Vagina (tissue), 2 donors: ENCODE measurements around the gene BNC2. TPM values are rescaled to one million over a fixed set of nuclear protein-coding genes. Genes with fewer than 3 reads are reported as not detected.
A peak's percentile ranks its signal among the peaks of the same experiment; 100 is the strongest.

Source experiments
- DNase-seq, 2 donors: peaks; one replicate each; pipeline ENCODE4 v3.0.0-alpha.2; 2017; ENCODE audit errors: extremely low spot score in 2 of 2
- H3K27ac ChIP-seq: fragments of 200-600 bp; sonication (generic); one replicate; pipeline ENCODE4 v1.5.1; 2019
- H3K27me3 ChIP-seq: fragments of 200-600 bp; sonication (generic); one replicate; pipeline ENCODE4 v1.5.1; 2019
- H3K36me3 ChIP-seq, 2 donors: fragments of 200-600 bp; sonication (generic); one replicate each; pipeline ENCODE4 v1.5.1; 2017 to 2019
- H3K4me1 ChIP-seq: fragments of 200-600 bp; sonication (generic); one replicate; pipeline ENCODE4 v1.5.1; 2019
- H3K4me3 ChIP-seq, 2 donors: fragments of 200-600 bp; sonication (generic); 1 replicate in 1 of 2; 2 replicates in 1 of 2; pipeline ENCODE4 v1.5.1; 2016 to 2019
- H3K9me3 ChIP-seq: fragments of 200-600 bp; sonication (generic); one replicate; pipeline ENCODE4 v1.5.1; 2019
- CTCF ChIP-seq, 3 experiments: fragments of 450-650 bp in 2 of 3; fragments of 200-600 bp in 1 of 3; sonication (generic) in 1 of 3; IDR thresholded peaks; one replicate each; pipeline ENCODE4 v1.5.1; 2017 to 2019; ENCODE audit warnings: antibody characterized with exemption in 3 of 3, mild to moderate bottlenecking in 2 of 3, moderate library complexity in 2 of 3
- POLR2A ChIP-seq, 2 donors: fragments of 450-650 bp; IDR thresholded peaks; one replicate each; pipeline ENCODE4 v1.6.1; 2017; ENCODE audit warnings: antibody characterized with exemption in 2 of 2, mild to moderate bottlenecking in 2 of 2, moderate library complexity in 2 of 2
- POLR2AphosphoS5 ChIP-seq, 2 donors: sonication (generic); formaldehyde crosslinking; IDR thresholded peaks; one replicate each; pipeline ENCODE4 v1.9.0; 2017; ENCODE audit warnings: antibody characterized with exemption in 2 of 2, mild to moderate bottlenecking in 2 of 2, low read depth in 1 of 2; ENCODE audit not compliant: insufficient read depth in 1 of 2
- intact Hi-C: fragments of 100-400 bp; cut with DNase I; formaldehyde crosslinking; loops from one replicate; pipeline ENCODE4 v1.15.1; 2023
- total RNA-seq: library from RNA; depleted of rRNA; stranded (reverse); fragments of >200 nt; gene quantifications from one replicate; pipeline ENCODE4 v1.2.3, GENCODE V29; 2016

Gene BNC2
- total RNA-seq, 1 donor from 2014 or later, result 33.9 TPM

GRCh38 chr9:16825971-16826625 is 44.4 kb downstream of the BNC2 start:
- H3K27me3 ChIP-seq, result no peaks in the 10 kb centered on the region
- H3K27ac ChIP-seq, result peak overlapping the region; percentile 30
- TF ChIP-seq POLR2AphosphoS5 (IDR thresholded peaks at IDR 0.05; ENCODE audit: insufficient read depth in 1 of 2, low read depth in 1 of 2), result no peak
- TF ChIP-seq POLR2A (IDR thresholded peaks at IDR 0.05), result no peak
- TF ChIP-seq CTCF (IDR thresholded peaks at IDR 0.05), result no peak
- H3K36me3 ChIP-seq, result no peaks in the 10 kb centered on the region
- no peak for DNase-seq
- intact Hi-C loops, result no loop called here
- peaks cover 56% of the 10 kb centered on the region for H3K4me1 ChIP-seq
- no peaks in the 10 kb centered on the region for H3K9me3 ChIP-seq
- no peak overlapping the region for H3K4me3 ChIP-seq

GRCh38 chr9:16825331-16825725 is 45.1 kb downstream of the BNC2 start:
- intact Hi-C loops, result no loop called here
- no peak for DNase-seq
- Histone ChIP-seq H3K27ac (peak overlapping the region; percentile 23), H3K36me3 (no peaks in the 10 kb centered on the region), H3K4me1 (peaks cover 59% of the 10 kb centered on the region), H3K4me3 (no peak overlapping the region), H3K9me3 (no peaks in the 10 kb centered on the region), H3K27me3 (no peaks in the 10 kb centered on the region)
- TF ChIP-seq CTCF (IDR thresholded peaks at IDR 0.05) (no peak), POLR2A (IDR thresholded peaks at IDR 0.05) (no peak)

- no peak for DNase-seq
- Histone ChIP-seq H3K27ac (peak overlapping the region; percentile 23), H3K27me3 (no peaks in the 10 kb centered on the region), H3K9me3 (no peaks in the 10 kb centered on the region), H3K36me3 (no peaks in the 10 kb centered on the region), H3K4me1 (peaks cover 54% of the 10 kb centered on the region), H3K4me3 (no peak overlapping the region)
- intact Hi-C loops, result no loop called here
- TF ChIP-seq POLR2A (IDR thresholded peaks at IDR 0.05) (no peak), CTCF (IDR thresholded peaks at IDR 0.05) (no peak), POLR2AphosphoS5 (IDR thresholded peaks at IDR 0.05; ENCODE audit: insufficient read depth in 1 of 2, low read depth in 1 of 2) (peak in 1 of 2 donors; percentile 72)
These were observed 45.7 kb downstream of the BNC2 start for GRCh38 chr9:16824545-16825330.

GRCh38 chr9:16823906-16824305 is 46.6 kb downstream of the BNC2 start:
- H3K4me1 ChIP-seq, result peaks cover 46% of the 10 kb centered on the region
- intact Hi-C loops, result no loop called here
- H3K4me3 ChIP-seq, result no peak overlapping the region
- H3K36me3 ChIP-seq, result no peaks in the 10 kb centered on the region
- DNase-seq, result no peak
- no peaks in the 10 kb centered on the region for H3K27me3 ChIP-seq
- no peaks in the 10 kb centered on the region for H3K9me3 ChIP-seq
- peak overlapping the region; percentile 23 for H3K27ac ChIP-seq
- TF ChIP-seq CTCF (IDR thresholded peaks at IDR 0.05) (no peak), POLR2AphosphoS5 (IDR thresholded peaks at IDR 0.05; ENCODE audit: insufficient read depth in 1 of 2, low read depth in 1 of 2) (no peak), POLR2A (IDR thresholded peaks at IDR 0.05) (no peak)

- peaks cover 43% of the 10 kb centered on the region for H3K4me1 ChIP-seq
- H3K4me3 ChIP-seq, result no peak overlapping the region
- no peaks in the 10 kb centered on the region for H3K9me3 ChIP-seq
- no peak for DNase-seq
- intact Hi-C loops, result no loop called here
- H3K27me3 ChIP-seq, result no peaks in the 10 kb centered on the region
- TF ChIP-seq POLR2AphosphoS5 (IDR thresholded peaks at IDR 0.05; ENCODE audit: insufficient read depth in 1 of 2, low read depth in 1 of 2) (no peak), POLR2A (IDR thresholded peaks at IDR 0.05) (no peak), CTCF (IDR thresholded peaks at IDR 0.05) (no peak)
- no peaks in the 10 kb centered on the region for H3K36me3 ChIP-seq
- no peak overlapping the region for H3K27ac ChIP-seq
These were observed 49.1 kb downstream of the BNC2 start for GRCh38 chr9:16821344-16821743.
